ENCODE data around the gene SPRN. TPM values are rescaled to one million over a fixed set of nuclear protein-coding genes. Genes with fewer than 3 reads are reported as not detected.
A peak's percentile ranks its signal among the peaks of the same experiment; 100 is the strongest.

The SPRN gene
- total and polyA plus RNA-seq, 12 donors: 0.10 to 1.8 (median 0.60) TPM; not detected in 3

- DNase-seq: peak in 2 of 7 donors; percentile 12 to 21
- no peaks in the 10 kb centered on the region for H3K27me3 ChIP-seq
- no peak for TF ChIP-seq POLR2A (IDR thresholded peaks at IDR 0.05)
- TF ChIP-seq CTCF (IDR thresholded peaks at IDR 0.05): no peak
- intact Hi-C loops (cut with DNase I): no loop called here
- H3K27ac ChIP-seq: no peak overlapping the region
- H3K4me3 ChIP-seq: no peak overlapping the region
- no peaks in the 10 kb centered on the region for H3K9me3 ChIP-seq (replicated peaks in 1 of 3)
- no peaks in the 10 kb centered on the region for H3K4me1 ChIP-seq (replicated peaks in 1 of 2)
- WGBS, 4 donors: 70 to 83% (median 81%) methylated on average over 8 to 10 of the region's 10 CpGs
- no peaks in the 10 kb centered on the region for H3K36me3 ChIP-seq (replicated peaks in 1 of 2)
Observed at GRCh38 chr10:133454204-133454893, 29.9 kb upstream of the SPRN start.

- TF ChIP-seq POLR2A (IDR thresholded peaks at IDR 0.05): no peak
- TF ChIP-seq CTCF (IDR thresholded peaks at IDR 0.05): no peak
- WGBS, 4 donors: 84 to 88% (median 86%) methylated on average over 5 to 11 of the region's 11 CpGs
- no peak within 1 kb of the TSS for H3K27ac ChIP-seq
- intact Hi-C loops (cut with DNase I): no loop called here
- H3K36me3 ChIP-seq (replicated peaks in 1 of 2): no peaks in the 10 kb centered on the region
- no peak within 1 kb of the TSS for H3K4me3 ChIP-seq
- DNase-seq: peak in 1 of 7 donors; percentile 5
- H3K4me1 ChIP-seq (replicated peaks in 1 of 2): no peaks in the 10 kb centered on the region
- H3K27me3 ChIP-seq: no peaks in the 10 kb centered on the region
- peaks cover 0 to 5% (median 2%) of the 10 kb centered on the region in 3 donors for H3K9me3 ChIP-seq (replicated peaks in 1 of 3)
Observed at GRCh38 chr10:133453516-133454203, 29.2 kb upstream of the SPRN start, which contains the start of gene SCART1. Gene SCART1, plus strand, starts transcription at chr10:133453945. Its CDS starts 53 bp downstream, at chr10:133453998.

- Histone ChIP-seq H3K9me3 (replicated peaks in 1 of 3) (peaks cover 0 to 16% (median 10%) of the 10 kb centered on the region in 3 donors), H3K4me3 (no peak overlapping the region), H3K36me3 (replicated peaks in 1 of 2) (no peaks in the 10 kb centered on the region), H3K27me3 (no peaks in the 10 kb centered on the region), H3K4me1 (replicated peaks in 1 of 2) (no peaks in the 10 kb centered on the region), H3K27ac (no peak overlapping the region)
- peak in 1 of 7 donors; percentile 5 for DNase-seq
- intact Hi-C loops (cut with DNase I): no loop called here
- TF ChIP-seq POLR2A (IDR thresholded peaks at IDR 0.05) (no peak), CTCF (IDR thresholded peaks at IDR 0.05) (no peak)
- 79 to 88% (median 83%) methylated on average over 4 of the region's 4 CpGs for WGBS, 4 donors
Observed at GRCh38 chr10:133452453-133452852, 28.0 kb upstream of the SPRN start.

- H3K27me3 ChIP-seq: no peaks in the 10 kb centered on the region
- H3K27ac ChIP-seq: no peak overlapping the region
- no peak for TF ChIP-seq CTCF (IDR thresholded peaks at IDR 0.05)
- H3K4me1 ChIP-seq (replicated peaks in 1 of 2): no peaks in the 10 kb centered on the region
- H3K9me3 ChIP-seq (replicated peaks in 1 of 3): peaks cover 0 to 27% (median 10%) of the 10 kb centered on the region in 3 donors
- no peaks in the 10 kb centered on the region for H3K36me3 ChIP-seq (replicated peaks in 1 of 2)
- intact Hi-C loops (cut with DNase I): no loop called here
- 56 to 69% (median 65%) methylated on average over 4 of the region's 4 CpGs for WGBS, 4 donors
- DNase-seq: no peak
- no peak overlapping the region for H3K4me3 ChIP-seq
Observed at GRCh38 chr10:133451346-133451745, 26.9 kb upstream of the SPRN start.
